ENCODE results near the gene NEUROD2. TPM values are rescaled to one million over a fixed set of nuclear protein-coding genes. Genes with fewer than 3 reads are reported as not detected.

The NEUROD2 gene
- total RNA-seq, 6 experiments from 2014 or later: not detected

GRCh38 chr17:39638317-39638716 is 30.6 kb upstream of the NEUROD2 start:
- WGBS (ENCODE audit: insufficient coverage, low coverage, low lambda C conversion rate, missing lambda C conversion rate): 96% methylated on average over 7 of the region's 7 CpGs

GRCh38 chr17:39636927-39637736 is 29.4 kb upstream of the NEUROD2 start, which contains the start of gene STARD3:
TSS of gene STARD3 (plus strand) at chr17:39637144. CDS start at chr17:39653532, 16,388 bp downstream.
- Histone ChIP-seq H3K36me3 (no peaks in the 10 kb centered on the region), H3K4me1 (peaks cover 0 to 17% (median 7%) of the 10 kb centered on the region in 4 donors), H3K27me3 (no peaks in the 10 kb centered on the region), H3K27ac (peak within 1 kb of the TSS; percentile 82 to 90 (median 85)), H3K4me3 (peak within 1 kb of the TSS; percentile 89 to 95 (median 94)), H3K9me3 (no peaks in the 10 kb centered on the region)
- ATAC-seq (peak; percentile 93 to 95 (median 93)), DNase-seq (peak; percentile 95 to 96 (median 95))
- intact Hi-C loops (cut with DNase I): loop anchor here in 1 of 2 donors (10.0 kb wide), 1 partner anchor 108 kb away; no protein-coding TSS in a partner anchor
- 0% methylated on average over 33 of the region's 69 CpGs for WGBS (ENCODE audit: insufficient coverage, low coverage, low lambda C conversion rate, missing lambda C conversion rate)
- TF ChIP-seq POLR2A (IDR thresholded peaks at IDR 0.05) (peak; percentile 65), CTCF (IDR thresholded peaks at IDR 0.05) (peak in 3 of 4 donors; percentile 22 to 34 (median 34))

More at GRCh38 chr17:39638317-39638716, 30.6 kb upstream of the NEUROD2 start:
- H3K4me1 ChIP-seq: peaks cover 0 to 17% (median 7%) of the 10 kb centered on the region in 4 donors
- intact Hi-C loops (cut with DNase I): loop anchor here in 1 of 2 donors (10.0 kb wide), 1 partner anchor 106 kb away; no protein-coding TSS in a partner anchor
- DNase-seq: no peak
- TF ChIP-seq CTCF (IDR thresholded peaks at IDR 0.05): no peak
- no peak for TF ChIP-seq POLR2A (IDR thresholded peaks at IDR 0.05)
- H3K36me3 ChIP-seq: no peaks in the 10 kb centered on the region
- ATAC-seq: no peak
- H3K27ac ChIP-seq: no peak overlapping the region
- no peaks in the 10 kb centered on the region for H3K27me3 ChIP-seq
- H3K9me3 ChIP-seq: no peaks in the 10 kb centered on the region
- H3K4me3 ChIP-seq: peak overlapping the region in 1 of 3 donors; percentile 89

- TF ChIP-seq CTCF (IDR thresholded peaks at IDR 0.05) (no peak), POLR2A (IDR thresholded peaks at IDR 0.05) (no peak)
- ATAC-seq: peak in 1 of 4 donors; percentile 4
- Histone ChIP-seq H3K4me3 (peak overlapping the region; percentile 89 to 95 (median 94)), H3K4me1 (peaks cover 0 to 17% (median 7%) of the 10 kb centered on the region in 4 donors), H3K27me3 (no peaks in the 10 kb centered on the region), H3K27ac (peak overlapping the region; percentile 82 to 90 (median 85)), H3K9me3 (no peaks in the 10 kb centered on the region), H3K36me3 (no peaks in the 10 kb centered on the region)
- intact Hi-C loops (cut with DNase I): loop anchor here in 1 of 2 donors (10.0 kb wide), 1 partner anchor 108 kb away; no protein-coding TSS in a partner anchor
- DNase-seq: no peak
- 25% methylated on average over 5 of the region's 6 CpGs for WGBS (ENCODE audit: insufficient coverage, low coverage, low lambda C conversion rate, missing lambda C conversion rate)
Observed at GRCh38 chr17:39636587-39636926, 28.8 kb upstream of the NEUROD2 start.

GRCh38 chr17:39635614-39636176 is 28.0 kb upstream of the NEUROD2 start:
- H3K27ac ChIP-seq: no peak overlapping the region
- intact Hi-C loops (cut with DNase I): loop anchor here in 1 of 2 donors (10.0 kb wide), 1 partner anchor 109 kb away; no protein-coding TSS in a partner anchor
- WGBS (ENCODE audit: insufficient coverage, low coverage, low lambda C conversion rate, missing lambda C conversion rate): 100% methylated on average over 1 of the region's 8 CpGs

More at GRCh38 chr17:39635614-39636176, 28.0 kb upstream of the NEUROD2 start:
- TF ChIP-seq CTCF (IDR thresholded peaks at IDR 0.05) (no peak), POLR2A (IDR thresholded peaks at IDR 0.05) (no peak)
- Histone ChIP-seq H3K4me3 (no peak overlapping the region), H3K27me3 (no peaks in the 10 kb centered on the region), H3K36me3 (no peaks in the 10 kb centered on the region), H3K9me3 (no peaks in the 10 kb centered on the region), H3K4me1 (peaks cover 0 to 17% (median 7%) of the 10 kb centered on the region in 4 donors)
- DNase-seq (no peak), ATAC-seq (no peak)
